Measurements from ENCODE around the gene PHF3.

- TF ChIP-seq CTCF (conservative IDR thresholded peaks at IDR 0.05; ENCODE audit: low read length) (no peak), EZH2phosphoT487 (IDR thresholded peaks at IDR 0.05; ENCODE audit: borderline replicate concordance) (no peak)
Observed at GRCh38 chr6:63760199-63760598, 124.6 kb downstream of the PHF3 start.

Measured in Loucy (cell line).